Astrocyte of the spinal cord (primary cell): ENCODE data around the gene FLAD1.

ENCODE experiments used
- DNase-seq: peaks from one replicate; pipeline ENCODE4 v3.0.0; 2011; ENCODE audit warnings: low read depth, low spot score
- H3K4me3 ChIP-seq: 2 replicates; pipeline ENCODE4 v1.5.1; 2011; ENCODE audit warnings: low read depth, mild to moderate bottlenecking, low read length, moderate library complexity
- CTCF ChIP-seq: IDR thresholded peaks from 2 replicates; pipeline ENCODE4 v1.5.1; 2012; ENCODE audit warnings: low read depth, mild to moderate bottlenecking, low read length, inconsistent platforms
- in situ Hi-C: cut with HindIII; loops from 2 replicates; pipeline ENCODE4 v1.10.0; 2017; ENCODE audit warnings: low sequenced_read_pairs

Gene FLAD1

GRCh38 chr1:154982897-154983648, at the start of gene FLAD1:
Gene FLAD1, plus strand, starts transcription at chr1:154983344. Its CDS starts 351 bp downstream, at chr1:154983695.
- in situ Hi-C loops, result no loop called here
- H3K4me3 ChIP-seq, result peak within 1 kb of the TSS; percentile 98
- no peak for TF ChIP-seq CTCF
- peak; percentile 100 for DNase-seq

GRCh38 chr1:154934358-154934948, 48.7 kb upstream of the FLAD1 start:
- no peak for DNase-seq
- no peak for TF ChIP-seq CTCF
- no peak overlapping the region for H3K4me3 ChIP-seq
- in situ Hi-C loops, result no loop called here

- in situ Hi-C loops, result no loop called here
- no peak for TF ChIP-seq CTCF
- no peak for DNase-seq
- H3K4me3 ChIP-seq, result peak overlapping the region; percentile 65
Measured at GRCh38 chr1:154935749-154936554, 47.2 kb upstream of the FLAD1 start.

GRCh38 chr1:154936555-154937084, 46.5 kb upstream of the FLAD1 start, which contains the start of gene PMVK:
Gene PMVK, minus strand, starts transcription at chr1:154936719. Its CDS starts 34 bp downstream, at chr1:154936685.
- TF ChIP-seq CTCF, result peak; percentile 27
- DNase-seq, result peak; percentile 98
- H3K4me3 ChIP-seq, result peak within 1 kb of the TSS; percentile 65
- in situ Hi-C loops, result no loop called here

GRCh38 chr1:154937085-154937987, 45.8 kb upstream of the FLAD1 start:
- peak; percentile 7 for TF ChIP-seq CTCF
- in situ Hi-C loops, result no loop called here
- H3K4me3 ChIP-seq, result peak overlapping the region; percentile 65
- DNase-seq, result peak; percentile 97

- no peak for TF ChIP-seq CTCF
- H3K4me3 ChIP-seq, result peak overlapping the region; percentile 65
- DNase-seq, result no peak
- in situ Hi-C loops, result no loop called here
Measured at GRCh38 chr1:154937988-154938386, 45.2 kb upstream of the FLAD1 start.
